ENCODE measurements around the gene CCDC85C. TPM values are rescaled to one million over a fixed set of nuclear protein-coding genes. Genes with fewer than 3 reads are reported as not detected.

The CCDC85C gene
- total RNA-seq, 1 donor from 2014 or later, result 41.0 TPM

GRCh38 chr14:99479160-99479905 is 124.7 kb downstream of the CCDC85C start:
- intact Hi-C loops (cut with micrococcal nuclease), result no loop called here
- peak overlapping the region; percentile 95 for H3K27ac ChIP-seq (replicated peaks)
- no peak for TF ChIP-seq CTCF (IDR thresholded peaks at IDR 0.05; ENCODE audit: borderline replicate concordance)
- H3K27me3 ChIP-seq (ENCODE audit: low read depth), result no peaks in the 10 kb centered on the region
- peaks cover 73% of the 10 kb centered on the region for H3K4me1 ChIP-seq
- no peak for DNase-seq
- no peaks in the 10 kb centered on the region for H3K36me3 ChIP-seq
- H3K4me3 ChIP-seq, result peak overlapping the region; percentile 92
- no peaks in the 10 kb centered on the region for H3K9me3 ChIP-seq (replicated peaks)

- H3K27ac ChIP-seq (replicated peaks), result peak overlapping the region; percentile 95
- no peaks in the 10 kb centered on the region for H3K9me3 ChIP-seq (replicated peaks)
- intact Hi-C loops (cut with micrococcal nuclease), result no loop called here
- no peak for DNase-seq
- TF ChIP-seq CTCF (IDR thresholded peaks at IDR 0.05; ENCODE audit: borderline replicate concordance), result no peak
- H3K27me3 ChIP-seq (ENCODE audit: low read depth), result no peaks in the 10 kb centered on the region
- H3K36me3 ChIP-seq, result no peaks in the 10 kb centered on the region
- H3K4me1 ChIP-seq, result peaks cover 73% of the 10 kb centered on the region
- peak overlapping the region; percentile 92 for H3K4me3 ChIP-seq
Measured at GRCh38 chr14:99478128-99478527, 125.9 kb downstream of the CCDC85C start.

- H3K4me1 ChIP-seq, result peaks cover 67% of the 10 kb centered on the region
- intact Hi-C loops (cut with micrococcal nuclease), result no loop called here
Measured at GRCh38 chr14:99476864-99477263, 127.1 kb downstream of the CCDC85C start.

GRCh38 chr14:99475660-99476059 is 128.3 kb downstream of the CCDC85C start:
- H3K27ac ChIP-seq (replicated peaks), result peak overlapping the region; percentile 10
- no peaks in the 10 kb centered on the region for H3K9me3 ChIP-seq (replicated peaks)
- peaks cover 61% of the 10 kb centered on the region for H3K4me1 ChIP-seq
- no peak for DNase-seq
- no peak overlapping the region for H3K4me3 ChIP-seq
- no peaks in the 10 kb centered on the region for H3K27me3 ChIP-seq (ENCODE audit: low read depth)
- TF ChIP-seq CTCF (IDR thresholded peaks at IDR 0.05; ENCODE audit: borderline replicate concordance), result no peak
- intact Hi-C loops (cut with micrococcal nuclease), result no loop called here
- no peaks in the 10 kb centered on the region for H3K36me3 ChIP-seq

More at GRCh38 chr14:99476864-99477263, 127.1 kb downstream of the CCDC85C start:
- DNase-seq, result no peak
- Histone ChIP-seq H3K4me3 (no peak overlapping the region), H3K27me3 (ENCODE audit: low read depth) (no peaks in the 10 kb centered on the region), H3K9me3 (replicated peaks) (no peaks in the 10 kb centered on the region), H3K36me3 (no peaks in the 10 kb centered on the region), H3K27ac (replicated peaks) (no peak overlapping the region)
- TF ChIP-seq CTCF (IDR thresholded peaks at IDR 0.05; ENCODE audit: borderline replicate concordance), result no peak

GRCh38 chr14:99475179-99475578 is 128.8 kb downstream of the CCDC85C start:
- intact Hi-C loops (cut with micrococcal nuclease), result no loop called here
- H3K9me3 ChIP-seq (replicated peaks), result no peaks in the 10 kb centered on the region
- no peak for DNase-seq
- H3K4me3 ChIP-seq, result no peak overlapping the region
- peaks cover 63% of the 10 kb centered on the region for H3K4me1 ChIP-seq
- no peaks in the 10 kb centered on the region for H3K27me3 ChIP-seq (ENCODE audit: low read depth)
- no peak for TF ChIP-seq CTCF (IDR thresholded peaks at IDR 0.05; ENCODE audit: borderline replicate concordance)
- H3K36me3 ChIP-seq, result no peaks in the 10 kb centered on the region
- peak overlapping the region; percentile 10 for H3K27ac ChIP-seq (replicated peaks)
